NCI-H345 (cell line): ENCODE data around the gene NOTCH2.

Source experiments
- DNase-seq: peaks from one replicate; lab custom pipeline; 2025; lab: John Stamatoyannopoulos, UW

The NOTCH2 gene

GRCh38 chr1:119906927-119907652 lies 162.4 kb downstream of the NOTCH2 start:
- DNase-seq: no peak

DNA sequence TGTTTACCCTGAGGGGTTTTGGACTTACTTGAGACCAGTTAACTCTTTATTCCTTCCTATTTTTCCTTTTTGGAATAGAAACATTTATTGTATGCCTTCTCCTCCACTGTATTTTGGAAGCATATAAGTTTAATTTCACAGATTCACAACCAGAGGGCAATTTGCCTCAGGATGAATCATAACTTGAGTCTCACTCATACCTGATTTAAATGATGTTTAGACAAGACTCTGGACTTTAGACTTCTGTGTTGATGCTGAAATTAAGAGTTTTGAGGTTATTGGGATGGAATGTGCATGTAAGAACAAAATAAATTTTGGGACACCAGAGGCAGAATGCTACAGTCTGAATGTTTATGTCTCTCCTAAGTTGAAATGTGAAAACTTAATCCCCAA lies 166.0 kb downstream of the NOTCH2 start:
- DNase-seq: no peak

GRCh38 chr1:119902775-119903442 lies 166.6 kb downstream of the NOTCH2 start:
- no peak for DNase-seq

- no peak for DNase-seq
Observed at GRCh38 chr1:119898981-119899720, 170.3 kb downstream of the NOTCH2 start.

DNA sequence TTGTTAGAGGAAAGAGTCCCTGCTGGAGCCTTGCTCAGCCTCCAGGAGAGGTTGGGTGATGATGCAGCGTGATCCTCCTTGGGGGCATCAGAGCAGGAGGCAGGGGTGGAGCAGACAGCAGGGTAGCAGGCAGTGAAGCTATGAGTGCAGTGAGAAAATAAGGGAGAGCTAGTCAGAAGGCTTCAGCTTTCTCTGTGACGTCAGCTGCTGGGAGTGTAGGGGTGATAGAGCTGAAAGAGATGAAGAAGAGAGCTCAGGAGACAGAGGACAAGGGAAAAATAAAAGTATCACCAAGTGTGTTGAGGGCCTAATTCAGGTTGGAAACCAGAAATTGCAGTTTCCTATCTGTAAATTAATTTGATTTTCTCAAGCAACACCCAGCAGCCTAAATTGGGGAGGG lies 170.9 kb downstream of the NOTCH2 start:
- DNase-seq: no peak

DNA sequence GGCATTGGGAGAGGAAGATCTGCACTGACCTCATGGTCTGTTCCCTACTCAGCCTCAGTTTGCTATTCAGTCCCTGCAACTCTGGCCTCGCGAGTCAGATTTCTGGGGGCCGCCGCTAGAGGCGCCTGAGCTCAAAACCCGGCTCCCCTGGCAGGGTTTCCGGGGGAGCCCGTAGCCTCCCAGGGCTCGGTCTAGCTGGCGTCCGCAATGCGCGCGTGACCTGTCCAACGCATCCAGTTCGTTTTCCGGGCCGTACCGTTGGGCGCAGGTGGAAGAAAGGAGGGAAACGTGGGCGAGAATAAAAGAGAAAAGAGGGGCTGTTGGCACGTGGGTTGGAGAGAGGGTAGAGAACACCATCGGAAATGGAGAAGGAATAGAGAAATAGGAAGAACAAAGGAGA lies 173.2 kb downstream of the NOTCH2 start, which contains the start of gene ADAM30:
Gene ADAM30 (minus strand): TSS at position 213 of the 400 bp plus-strand sequence. CDS start 179 bp downstream, at position 34.
- no peak for DNase-seq

DNA sequence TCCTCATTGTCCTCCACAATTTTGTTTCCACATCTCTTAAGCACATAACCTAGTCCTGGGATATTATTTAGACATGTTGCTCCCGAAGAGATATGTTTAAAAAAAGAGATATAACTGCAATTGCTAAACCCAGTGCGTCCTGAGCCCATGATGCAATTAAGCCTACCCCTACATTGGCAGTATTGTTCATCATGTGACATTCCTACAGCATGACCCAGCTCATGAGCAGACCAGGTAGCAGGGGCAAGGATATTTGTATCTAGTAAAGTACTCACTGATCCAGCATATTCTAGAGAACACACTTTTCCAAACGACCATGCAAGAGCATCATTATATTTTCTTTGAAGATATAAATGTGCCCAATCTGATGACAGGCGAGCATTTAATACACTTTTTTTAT lies 174.4 kb downstream of the NOTCH2 start:
- DNase-seq: no peak

- no peak for DNase-seq
Observed at GRCh38 chr1:119893827-119894700, 175.4 kb downstream of the NOTCH2 start.

DNA sequence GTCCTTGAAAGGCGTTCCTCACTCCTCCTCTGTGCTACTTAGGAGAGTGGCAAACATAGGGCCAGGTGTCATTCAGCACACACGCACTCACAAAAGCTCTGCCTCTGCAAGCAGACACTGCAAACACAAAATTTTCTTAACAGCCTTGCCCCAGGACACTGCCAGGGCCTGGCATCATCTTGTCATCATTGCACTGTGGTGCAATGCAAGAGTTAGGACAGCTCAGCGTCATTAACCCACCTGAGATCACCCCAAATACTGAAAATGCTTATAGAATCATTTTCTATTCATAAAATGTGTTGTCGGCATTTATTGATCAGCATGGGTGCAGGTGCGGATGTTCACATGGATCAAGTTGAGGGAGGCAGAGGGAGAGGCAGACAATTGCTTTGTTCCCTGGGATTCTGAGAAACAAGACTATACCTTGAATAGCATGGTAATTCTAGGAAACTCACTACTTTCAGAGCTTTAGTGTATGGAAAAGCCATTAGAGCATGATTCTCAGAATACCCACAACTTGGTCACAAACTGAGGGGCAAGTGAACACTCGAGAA lies 176.1 kb downstream of the NOTCH2 start:
- DNase-seq: no peak

DNA sequence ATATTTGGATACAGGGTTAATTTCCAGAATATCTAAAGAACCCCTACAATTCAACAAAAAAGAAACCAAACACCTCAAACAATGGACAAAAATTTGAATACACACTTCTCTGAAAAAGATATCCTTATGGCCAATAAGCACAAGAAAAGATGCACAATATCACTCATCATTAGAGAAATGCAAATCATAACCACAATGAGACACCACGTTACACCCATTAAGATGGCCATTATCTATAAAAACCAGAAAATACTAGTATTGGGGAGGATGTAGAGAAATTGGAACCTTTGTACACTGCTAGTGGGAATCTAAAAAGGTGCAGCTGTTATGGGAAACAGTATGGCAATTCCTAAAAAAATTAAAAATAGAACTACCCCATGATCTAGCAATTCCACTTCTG lies 178.1 kb downstream of the NOTCH2 start:
- no peak for DNase-seq

- no peak for DNase-seq
Observed at GRCh38 chr1:119888476-119888875, 181.0 kb downstream of the NOTCH2 start.

GRCh38 chr1:119887427-119887826 lies 182.0 kb downstream of the NOTCH2 start:
- no peak for DNase-seq

DNA sequence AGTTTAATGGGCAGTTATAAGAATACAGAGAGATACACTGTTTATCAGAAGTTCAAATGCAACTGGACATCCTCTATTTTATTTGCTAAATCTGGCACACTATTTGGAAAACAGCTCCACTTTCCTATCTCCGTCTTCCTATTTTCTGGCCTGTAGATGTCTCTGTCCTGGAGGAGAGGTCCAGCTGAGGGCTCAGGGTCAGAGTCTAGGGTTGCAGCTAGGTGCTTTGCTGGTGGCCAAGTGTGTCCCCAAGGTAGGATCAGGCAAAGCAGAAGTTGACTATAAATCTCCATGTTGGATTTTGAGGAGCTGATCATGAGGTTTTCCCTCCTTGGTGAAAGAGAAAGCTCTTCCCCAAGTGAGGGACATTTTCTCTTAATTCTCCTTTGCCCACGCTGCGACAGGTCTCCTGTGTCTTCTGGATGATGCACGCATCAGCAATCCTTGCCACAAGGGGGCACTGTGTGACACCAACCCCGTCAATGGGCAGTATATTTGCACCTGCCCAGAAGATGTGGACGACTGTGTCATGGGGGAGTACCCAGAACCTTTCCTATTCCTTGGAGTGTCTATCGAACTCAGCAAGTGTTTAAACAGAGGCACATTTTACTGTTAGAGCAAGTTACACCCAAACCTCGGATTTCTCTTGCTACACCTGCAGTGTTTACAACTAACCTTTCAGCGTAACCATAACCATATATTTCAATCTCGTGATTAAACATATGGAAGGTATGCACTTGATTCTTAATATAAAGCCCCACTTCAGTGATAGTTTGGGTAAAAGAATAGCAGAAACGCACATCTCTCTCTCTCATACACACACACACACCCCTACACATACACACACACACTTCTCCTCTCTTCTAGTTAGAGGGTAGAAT lies 183.3 kb downstream of the NOTCH2 start:
- peak; percentile 23 for DNase-seq

DNA sequence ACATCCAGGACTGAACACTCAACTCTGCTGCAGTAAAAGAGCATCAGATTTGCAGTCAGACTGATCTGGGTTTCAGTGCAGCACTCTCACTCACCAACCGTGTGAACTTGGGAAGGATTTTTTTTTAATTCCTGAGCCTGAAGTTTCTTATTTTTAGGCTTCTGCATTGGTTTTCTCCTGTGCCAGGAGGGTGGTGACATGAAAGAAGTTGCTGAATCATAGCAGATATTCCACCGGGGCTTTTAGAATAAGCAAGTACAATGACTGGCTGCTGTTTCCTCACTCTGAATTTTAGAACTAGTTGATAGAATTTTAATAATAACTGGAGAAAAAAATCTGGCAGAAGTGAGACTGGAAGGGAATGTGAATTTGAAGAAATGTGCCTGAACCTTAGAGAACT lies 184.8 kb downstream of the NOTCH2 start:
- no peak for DNase-seq

DNA sequence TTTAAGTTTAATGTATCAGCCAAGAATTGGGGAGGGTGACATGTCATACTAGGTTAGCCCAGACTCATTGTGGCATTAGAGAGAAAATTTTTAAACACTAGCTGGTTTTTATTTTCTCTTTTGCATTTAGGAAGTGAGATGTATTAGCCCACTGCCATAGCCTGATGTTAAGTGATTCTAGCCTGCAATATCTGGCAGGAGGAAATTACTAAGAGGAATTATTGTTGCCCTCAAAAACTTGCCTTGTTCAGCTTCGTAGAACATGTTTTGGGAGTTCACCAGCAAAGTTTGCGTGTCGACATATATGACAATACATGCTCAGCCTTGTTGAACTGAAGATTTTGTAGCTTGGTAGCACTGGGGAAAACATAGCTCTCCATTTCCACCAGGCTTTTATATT lies 185.6 kb downstream of the NOTCH2 start:
- DNase-seq: no peak

DNA sequence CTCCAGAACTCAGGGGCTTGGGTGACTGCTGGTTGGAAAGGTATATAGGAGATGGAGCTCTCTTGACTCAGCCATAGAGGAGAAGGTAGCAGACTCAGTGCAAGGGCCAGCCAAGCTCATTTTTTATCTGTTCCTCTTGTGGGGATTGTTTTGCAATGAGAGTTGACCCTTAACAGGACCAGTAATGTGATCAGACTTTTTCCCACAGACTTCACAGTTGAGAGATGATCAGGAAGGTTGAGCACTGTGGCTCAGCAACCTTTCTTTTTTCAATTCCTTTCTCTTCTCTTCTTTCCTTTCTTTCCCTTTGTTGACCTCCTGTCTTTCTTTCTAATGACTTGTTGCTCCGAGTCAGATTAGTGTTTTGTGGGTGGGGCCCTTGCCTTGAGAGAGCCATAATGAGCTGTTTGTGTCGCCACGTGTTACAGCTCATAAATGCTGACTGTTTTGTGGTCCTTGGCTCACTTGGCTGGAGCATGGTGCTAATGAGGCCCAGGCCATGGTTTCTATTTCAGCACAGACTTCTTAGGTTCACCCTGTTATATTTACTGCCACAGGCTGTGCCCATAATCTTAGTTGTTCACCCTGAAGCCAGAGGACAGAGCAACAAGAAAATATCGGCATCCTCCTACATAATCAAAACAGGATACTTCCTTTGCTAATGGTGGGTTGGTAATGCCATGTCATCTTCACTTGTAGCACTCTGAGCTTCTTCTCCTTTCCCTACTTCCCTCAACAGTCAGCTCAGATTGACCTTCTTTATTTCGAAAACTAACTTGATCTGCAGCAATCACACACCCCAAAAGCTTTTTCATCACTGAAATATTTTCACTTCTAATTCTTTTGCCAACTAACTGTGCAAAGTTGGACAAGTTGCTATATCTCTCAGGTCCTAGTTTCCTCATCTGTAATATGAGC lies 187.1 kb downstream of the NOTCH2 start:
- DNase-seq: no peak

- DNase-seq: no peak
Observed at GRCh38 chr1:119879510-119880434, 189.7 kb downstream of the NOTCH2 start.

GRCh38 chr1:119878171-119878570 lies 191.3 kb downstream of the NOTCH2 start:
- DNase-seq: peak; percentile 45
